ENCODE measurements around the gene EMX2. TPM values are rescaled to one million over a fixed set of nuclear protein-coding genes. Genes with fewer than 3 reads are reported as not detected.

The EMX2 gene
- total RNA-seq, 1 donor from 2014 or later = 24.7 TPM

DNA sequence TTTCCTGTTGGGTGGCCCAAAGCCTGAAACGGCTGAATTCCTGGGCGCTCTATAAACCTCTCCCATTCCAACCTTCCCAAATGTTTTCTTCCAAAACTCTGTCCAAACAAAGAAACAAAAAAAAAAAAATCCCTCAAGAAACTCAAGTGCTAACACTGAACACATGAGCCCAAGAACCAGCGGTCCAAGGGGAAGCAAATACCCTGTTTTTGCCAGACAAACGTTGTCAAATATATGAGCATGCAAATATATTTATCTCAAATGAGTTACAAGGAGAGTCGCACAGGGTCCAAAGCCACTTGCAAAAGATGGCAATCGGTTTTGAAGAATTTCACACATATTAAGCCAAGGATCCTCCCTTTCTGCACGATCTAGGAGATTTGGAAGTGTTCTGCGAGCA is 23.3 kb upstream of the EMX2 start:
- Mint-ChIP-seq H3K27me3 (no peaks in the 10 kb centered on the region), H3K4me1 (ENCODE audit: unreplicated experiment) (peaks cover 8% of the 10 kb centered on the region), H3K27ac (no peak overlapping the region), H3K36me3 (peaks cover 6% of the 10 kb centered on the region), H3K9me3 (no peaks in the 10 kb centered on the region), H3K4me3 (no peak overlapping the region)
- no peak for DNase-seq (ENCODE audit: extremely low spot score, unreplicated experiment)
- TF ChIP-seq, protein P1, sequence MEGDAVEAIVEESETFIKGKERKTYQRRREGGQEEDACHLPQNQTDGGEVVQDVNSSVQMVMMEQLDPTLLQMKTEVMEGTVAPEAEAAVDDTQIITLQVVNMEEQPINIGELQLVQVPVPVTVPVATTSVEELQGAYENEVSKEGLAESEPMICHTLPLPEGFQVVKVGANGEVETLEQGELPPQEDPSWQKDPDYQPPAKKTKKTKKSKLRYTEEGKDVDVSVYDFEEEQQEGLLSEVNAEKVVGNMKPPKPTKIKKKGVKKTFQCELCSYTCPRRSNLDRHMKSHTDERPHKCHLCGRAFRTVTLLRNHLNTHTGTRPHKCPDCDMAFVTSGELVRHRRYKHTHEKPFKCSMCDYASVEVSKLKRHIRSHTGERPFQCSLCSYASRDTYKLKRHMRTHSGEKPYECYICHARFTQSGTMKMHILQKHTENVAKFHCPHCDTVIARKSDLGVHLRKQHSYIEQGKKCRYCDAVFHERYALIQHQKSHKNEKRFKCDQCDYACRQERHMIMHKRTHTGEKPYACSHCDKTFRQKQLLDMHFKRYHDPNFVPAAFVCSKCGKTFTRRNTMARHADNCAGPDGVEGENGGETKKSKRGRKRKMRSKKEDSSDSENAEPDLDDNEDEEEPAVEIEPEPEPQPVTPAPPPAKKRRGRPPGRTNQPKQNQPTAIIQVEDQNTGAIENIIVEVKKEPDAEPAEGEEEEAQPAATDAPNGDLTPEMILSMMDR (conservative IDR thresholded peaks at IDR 0.05) = no peak

DNA sequence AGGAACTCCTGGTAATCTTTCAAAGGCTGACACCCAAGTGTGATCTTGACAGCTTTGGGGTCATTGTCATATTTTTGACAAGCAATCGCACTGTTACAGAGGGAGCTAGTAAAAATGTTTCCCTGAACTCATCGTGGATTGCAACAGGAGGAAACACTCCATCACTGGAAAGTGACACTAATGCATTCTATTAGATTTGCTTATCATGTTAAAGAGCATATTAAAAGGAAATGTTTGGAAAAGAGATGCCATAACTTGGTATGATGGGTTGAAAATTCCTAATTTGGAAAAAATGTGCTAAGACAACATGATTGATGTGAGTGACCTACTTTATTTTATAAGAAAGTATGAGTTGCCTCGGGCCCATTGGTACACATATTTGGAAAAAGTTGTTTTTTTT is 22.7 kb upstream of the EMX2 start:
- no peak for DNase-seq (ENCODE audit: extremely low spot score, unreplicated experiment)
- no peaks in the 10 kb centered on the region for H3K27me3 Mint-ChIP-seq
- peaks cover 6% of the 10 kb centered on the region for H3K36me3 Mint-ChIP-seq
- TF ChIP-seq, protein P1 (conservative IDR thresholded peaks at IDR 0.05) = no peak
- no peak overlapping the region for H3K27ac Mint-ChIP-seq
- H3K9me3 Mint-ChIP-seq = no peaks in the 10 kb centered on the region
- H3K4me3 Mint-ChIP-seq = no peak overlapping the region
- H3K4me1 Mint-ChIP-seq (ENCODE audit: unreplicated experiment) = peaks cover 3% of the 10 kb centered on the region

GRCh38 chr10:117530791-117531190 is 11.8 kb upstream of the EMX2 start:
- Mint-ChIP-seq H3K27ac (no peak overlapping the region), H3K27me3 (peaks cover 72% of the 10 kb centered on the region), H3K4me1 (ENCODE audit: unreplicated experiment) (peaks cover 25% of the 10 kb centered on the region), H3K36me3 (no peaks in the 10 kb centered on the region), H3K4me3 (no peak overlapping the region), H3K9me3 (no peaks in the 10 kb centered on the region)
- no peak for DNase-seq (ENCODE audit: extremely low spot score, unreplicated experiment)
- TF ChIP-seq, protein P1 (conservative IDR thresholded peaks at IDR 0.05) = no peak

DNA sequence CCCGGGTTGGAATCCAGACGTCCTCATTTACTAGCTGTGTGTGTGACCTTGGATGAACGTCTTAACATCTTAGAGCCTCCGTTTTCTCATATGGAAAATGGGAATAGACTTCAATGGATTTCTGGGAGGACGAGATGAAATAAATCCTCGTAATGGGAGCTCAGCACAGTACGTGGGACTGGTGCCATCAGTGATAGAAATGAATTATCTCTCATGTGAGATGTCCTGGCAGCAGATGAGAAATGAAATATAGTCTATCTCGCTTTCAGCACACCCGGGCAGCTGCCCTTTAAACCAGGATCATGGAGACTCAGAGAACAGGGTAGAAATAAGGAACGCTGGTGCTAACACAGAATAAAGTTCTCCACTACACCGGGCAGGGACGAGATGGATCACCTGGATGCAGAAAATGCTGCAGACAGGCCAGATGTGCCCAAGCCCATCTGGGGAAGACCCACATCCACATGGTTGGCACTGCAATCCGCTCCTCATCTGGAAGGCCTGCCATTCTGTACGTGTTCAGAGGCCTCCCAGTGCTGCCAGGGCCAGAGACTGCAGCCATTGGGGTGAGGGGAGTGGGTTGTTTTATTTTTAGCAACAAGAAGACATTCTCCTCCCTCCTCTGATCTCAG is 11.1 kb upstream of the EMX2 start:
- Mint-ChIP-seq H3K27ac (no peak overlapping the region), H3K27me3 (peaks cover 76% of the 10 kb centered on the region), H3K4me1 (ENCODE audit: unreplicated experiment) (peaks cover 28% of the 10 kb centered on the region), H3K9me3 (no peaks in the 10 kb centered on the region), H3K36me3 (no peaks in the 10 kb centered on the region), H3K4me3 (no peak overlapping the region)
- DNase-seq (ENCODE audit: extremely low spot score, unreplicated experiment) = no peak
- TF ChIP-seq, protein P1 (conservative IDR thresholded peaks at IDR 0.05) = no peak

DNA sequence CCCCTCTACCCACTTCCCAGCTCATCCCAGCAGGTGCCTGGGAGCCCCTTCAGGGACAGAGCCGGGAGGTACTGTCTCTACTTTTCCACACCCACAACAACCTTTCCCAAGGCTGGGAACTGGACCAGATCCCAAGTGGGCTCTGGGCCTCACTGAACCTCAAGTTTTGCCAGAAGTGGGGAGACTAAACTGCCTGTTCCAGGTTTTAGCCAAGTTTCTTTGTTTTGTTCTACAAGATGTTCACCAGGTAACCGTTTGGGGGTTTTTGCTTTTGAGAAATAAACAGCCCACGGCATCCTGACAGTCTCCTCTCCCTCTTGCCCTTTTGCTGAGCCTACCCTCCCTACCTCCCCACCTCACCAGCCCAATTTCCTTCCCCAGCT is 10.6 kb upstream of the EMX2 start:
- no peaks in the 10 kb centered on the region for H3K9me3 Mint-ChIP-seq
- peaks cover 28% of the 10 kb centered on the region for H3K4me1 Mint-ChIP-seq (ENCODE audit: unreplicated experiment)
- TF ChIP-seq, protein P1 (conservative IDR thresholded peaks at IDR 0.05) = no peak
- H3K4me3 Mint-ChIP-seq = peak overlapping the region; percentile 73
- H3K36me3 Mint-ChIP-seq = no peaks in the 10 kb centered on the region
- no peak for DNase-seq (ENCODE audit: extremely low spot score, unreplicated experiment)
- H3K27ac Mint-ChIP-seq = no peak overlapping the region
- H3K27me3 Mint-ChIP-seq = peaks cover 81% of the 10 kb centered on the region

All from type B pancreatic cell (in vitro differentiated cells).